ENCODE measurements around the gene PHF1.

PHF1 gene

GRCh38 chr6:33418690-33419291, 8.0 kb downstream of the PHF1 start:
- FAIRE-seq, result no peak

- no peak for FAIRE-seq
These were observed 9.0 kb downstream of the PHF1 start, which contains the start of gene SYNGAP1 for GRCh38 chr6:33419580-33420490. Gene SYNGAP1 (plus strand): TSS chr6:33420065. CDS start chr6:33420265, 200 bp downstream.

GRCh38 chr6:33420491-33421343, 9.9 kb downstream of the PHF1 start:
- no peak for FAIRE-seq

GRCh38 chr6:33421344-33421643, 10.5 kb downstream of the PHF1 start:
- FAIRE-seq, result no peak

- FAIRE-seq, result no peak
These were observed 13.0 kb downstream of the PHF1 start for GRCh38 chr6:33423777-33424176.

- no peak for FAIRE-seq
These were observed 14.2 kb downstream of the PHF1 start for GRCh38 chr6:33424855-33425667.

- FAIRE-seq, result no peak
These were observed 15.1 kb downstream of the PHF1 start for GRCh38 chr6:33425668-33426577.

GRCh38 chr6:33426590-33427511, 16.0 kb downstream of the PHF1 start:
- no peak for FAIRE-seq

- FAIRE-seq, result no peak
These were observed 16.9 kb downstream of the PHF1 start for GRCh38 chr6:33427585-33428223.

GRCh38 chr6:33428224-33428965, 17.6 kb downstream of the PHF1 start:
- FAIRE-seq, result no peak

- no peak for FAIRE-seq
These were observed 18.3 kb downstream of the PHF1 start for GRCh38 chr6:33428966-33429749.

GRCh38 chr6:33429750-33430052, 18.9 kb downstream of the PHF1 start:
- FAIRE-seq, result no peak

GRCh38 chr6:33430334-33430733, 19.5 kb downstream of the PHF1 start:
- FAIRE-seq, result no peak

- no peak for FAIRE-seq
These were observed 20.4 kb downstream of the PHF1 start for GRCh38 chr6:33430991-33431879.

GRCh38 chr6:33431880-33432541, 21.2 kb downstream of the PHF1 start:
- FAIRE-seq, result no peak

- FAIRE-seq, result no peak
These were observed 21.7 kb downstream of the PHF1 start for GRCh38 chr6:33432546-33432945.

Data from A204.1 (cell line).